ENCODE results near the gene ERF.

The ERF gene

GRCh38 chr19:42286349-42287016, 31.6 kb upstream of the ERF start:
- DNase-seq: no peak

- DNase-seq: no peak
Observed at GRCh38 chr19:42285988-42286348, 31.0 kb upstream of the ERF start.

- no peak for DNase-seq
Observed at GRCh38 chr19:42285541-42285941, 30.6 kb upstream of the ERF start.

GRCh38 chr19:42284591-42285341, 29.8 kb upstream of the ERF start:
- DNase-seq: no peak

GRCh38 chr19:42284066-42284501, 29.2 kb upstream of the ERF start:
- DNase-seq: peak; percentile 68

- DNase-seq: peak; percentile 96
Observed at GRCh38 chr19:42283188-42284065, 28.5 kb upstream of the ERF start.

- no peak for DNase-seq
Observed at GRCh38 chr19:42282819-42283187, 27.9 kb upstream of the ERF start.

GRCh38 chr19:42281827-42282762, 27.2 kb upstream of the ERF start:
- no peak for DNase-seq

GRCh38 chr19:42281146-42281826, 26.4 kb upstream of the ERF start:
- DNase-seq: no peak

- no peak for DNase-seq
Observed at GRCh38 chr19:42280815-42281145, 25.9 kb upstream of the ERF start.

GRCh38 chr19:42279902-42280814, 25.2 kb upstream of the ERF start:
- peak; percentile 79 for DNase-seq

- DNase-seq: no peak
Observed at GRCh38 chr19:42279155-42279901, 24.4 kb upstream of the ERF start.

- no peak for DNase-seq
Observed at GRCh38 chr19:42278452-42279154, 23.7 kb upstream of the ERF start.

GRCh38 chr19:42277821-42278451, 23.0 kb upstream of the ERF start:
- no peak for DNase-seq

- DNase-seq: no peak
Observed at GRCh38 chr19:42276821-42277220, 21.9 kb upstream of the ERF start.

GRCh38 chr19:42276284-42276683, 21.4 kb upstream of the ERF start:
- DNase-seq: no peak

- DNase-seq: no peak
Observed at GRCh38 chr19:42275517-42275916, 20.6 kb upstream of the ERF start.

GRCh38 chr19:42275103-42275502, 20.2 kb upstream of the ERF start:
- no peak for DNase-seq

GRCh38 chr19:42274065-42274682, 19.2 kb upstream of the ERF start:
- no peak for DNase-seq
